MM.1S (cell line): ENCODE data around the gene KRTAP6-1.

ENCODE experiments used
- CTCF ChIP-seq: fragments of 300-600 bp; sonication (generic); IDR thresholded peaks from 2 replicates; pipeline ENCODE4 v1.5.1; 2016; ENCODE audit warnings: antibody characterized with exemption, low read length, mixed read lengths
- EZH2 ChIP-seq: fragments of 300-600 bp; sonication (generic); optimal IDR thresholded peaks from 2 replicates; pipeline ENCODE3; 2017; ENCODE audit warnings: low read depth, mild to moderate bottlenecking, antibody characterized with exemption, low read length, mixed read lengths

DNA sequence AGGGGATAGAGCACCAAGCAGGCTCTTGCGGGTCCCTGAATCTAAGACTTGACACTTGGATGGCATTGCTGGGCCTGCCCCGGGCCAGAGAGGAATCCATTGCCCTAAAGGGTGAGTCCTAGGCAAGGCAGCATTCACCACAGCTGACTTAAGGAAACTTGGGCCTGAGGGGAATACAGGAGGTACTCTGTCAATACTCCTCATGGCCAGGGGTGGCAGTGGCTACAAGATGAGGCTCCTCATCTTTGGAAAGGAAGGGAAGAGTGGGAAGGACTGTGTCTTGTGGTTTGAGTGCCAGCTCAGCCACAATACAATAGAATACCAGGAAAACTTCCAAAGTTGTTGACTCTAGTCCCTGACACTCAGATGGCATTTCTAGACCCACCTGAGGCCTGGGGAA, 7.8 kb downstream of the KRTAP6-1 start:
- TF ChIP-seq EZH2 (no peak), CTCF (no peak)
